H9 (cell line): ENCODE data around the gene PRKAG2. TPM values are rescaled to one million over a fixed set of nuclear protein-coding genes. Genes with fewer than 3 reads are reported as not detected.

ENCODE experiments used
- DNase-seq: peaks from one replicate; pipeline ENCODE4 v3.0.0-alpha.2; 2017
- H2AFZ ChIP-seq: one replicate; pipeline ENCODE4 v1.6.1; 2013; ENCODE audit warnings: mild to moderate bottlenecking, low read length, control low read depth, moderate library complexity
- H2AK5ac ChIP-seq: 2 replicates; pipeline ENCODE4 v1.6.1; 2013; ENCODE audit warnings: low read length, control low read depth, mixed read lengths; ENCODE audit not compliant: insufficient read length
- H2BK120ac ChIP-seq: one replicate; pipeline ENCODE4 v1.6.1; 2013; ENCODE audit warnings: low read depth, mild to moderate bottlenecking, low read length, control low read depth, inconsistent platforms; ENCODE audit not compliant: poor library complexity, severe bottlenecking
- H2BK12ac ChIP-seq: 2 replicates; pipeline ENCODE4 v1.6.1; 2013; ENCODE audit warnings: low read length, control low read depth, mixed read lengths, low read depth; ENCODE audit not compliant: insufficient read length
- H2BK15ac ChIP-seq: 2 replicates; pipeline ENCODE4 v1.6.1; 2013; ENCODE audit warnings: low read depth, low read length, control low read depth
- H2BK20ac ChIP-seq: one replicate; pipeline ENCODE4 v1.6.1; 2013; ENCODE audit warnings: low read depth, mild to moderate bottlenecking, low read length, control low read depth, inconsistent platforms; ENCODE audit not compliant: poor library complexity, severe bottlenecking
- H2BK5ac ChIP-seq: 2 replicates; pipeline ENCODE4 v1.6.1; 2013; ENCODE audit warnings: low read length, control low read depth, mixed read lengths; ENCODE audit not compliant: insufficient read length
- H3K14ac ChIP-seq: 2 replicates; pipeline ENCODE4 v1.6.1; 2013; ENCODE audit warnings: low read length, control low read depth; ENCODE audit not compliant: insufficient read depth
- H3K18ac ChIP-seq: 2 replicates; pipeline ENCODE4 v1.6.1; 2013; ENCODE audit warnings: low read depth, mild to moderate bottlenecking, mixed read lengths, low read length, control low read depth; ENCODE audit not compliant: insufficient read length
- H3K23ac ChIP-seq: 2 replicates; pipeline ENCODE4 v1.6.1; 2013; ENCODE audit warnings: low read length, control low read depth, mixed read lengths, low read depth; ENCODE audit not compliant: insufficient read length
- H3K23me2 ChIP-seq: 2 replicates; pipeline ENCODE4 v1.6.1; 2013; ENCODE audit warnings: low read depth, mild to moderate bottlenecking, mixed read lengths, low read length, control low read depth; ENCODE audit not compliant: insufficient read length, poor library complexity, severe bottlenecking
- H3K27ac ChIP-seq: 2 replicates; pipeline ENCODE4 v1.5.1; 2013; ENCODE audit warnings: low read length, control low read depth, mixed read lengths, low read depth; ENCODE audit not compliant: insufficient read length
- H3K27me3 ChIP-seq: 2 replicates; pipeline ENCODE4 v1.6.1; 2013; ENCODE audit warnings: low read length, control low read depth, inconsistent platforms; ENCODE audit not compliant: insufficient read depth
- H3K4ac ChIP-seq: 2 replicates; pipeline ENCODE4 v1.6.1; 2013; ENCODE audit warnings: low read depth, mild to moderate bottlenecking, control low read depth, inconsistent platforms, low read length, moderate library complexity
- H3K4me1 ChIP-seq: 2 replicates; pipeline ENCODE4 v1.6.1; 2013; ENCODE audit warnings: low read length, control low read depth, inconsistent platforms; ENCODE audit not compliant: insufficient read depth
- H3K4me2 ChIP-seq: 2 replicates; pipeline ENCODE4 v1.6.1; 2013; ENCODE audit warnings: low read length, control low read depth, mixed read lengths; ENCODE audit not compliant: insufficient read length, insufficient read depth
- H3K56ac ChIP-seq: 2 replicates; pipeline ENCODE4 v1.6.1; 2013; ENCODE audit warnings: low read depth, mild to moderate bottlenecking, mixed read lengths, low read length, control low read depth; ENCODE audit not compliant: insufficient read length
- H3K79me1 ChIP-seq: 2 replicates; pipeline ENCODE4 v1.6.1; 2013; ENCODE audit warnings: low read depth, mild to moderate bottlenecking, moderate library complexity, low read length, control low read depth, inconsistent platforms; ENCODE audit not compliant: insufficient read depth, poor library complexity, severe bottlenecking
- H3K79me2 ChIP-seq: 2 replicates; pipeline ENCODE4 v1.6.1; 2013; ENCODE audit warnings: low read length, control low read depth, inconsistent platforms; ENCODE audit not compliant: insufficient read depth
- H3K9ac ChIP-seq: 2 replicates; pipeline ENCODE4 v1.6.1; 2013; ENCODE audit warnings: low read length, control low read depth, mixed read lengths; ENCODE audit not compliant: insufficient read length; ENCODE audit errors: extremely low read depth
- H3K9me3 ChIP-seq: one replicate; pipeline ENCODE4 v1.6.1; 2013; ENCODE audit warnings: low read depth, low read length, inconsistent platforms; ENCODE audit not compliant: control insufficient read depth
- H3T11ph ChIP-seq: one replicate; pipeline ENCODE4 v1.6.1; 2013; ENCODE audit warnings: mild to moderate bottlenecking, low read length, control low read depth, inconsistent platforms
- H4K20me1 ChIP-seq: one replicate; pipeline ENCODE4 v1.6.1; 2013; ENCODE audit not compliant: control insufficient read depth, insufficient read length, insufficient read depth
- H4K5ac ChIP-seq: 2 replicates; pipeline ENCODE4 v1.6.1; 2013; ENCODE audit warnings: low read depth, mild to moderate bottlenecking, mixed read lengths, low read length, control low read depth; ENCODE audit not compliant: insufficient read length
- H4K8ac ChIP-seq: replicated peaks from 2 replicates; pipeline ENCODE4 v1.6.1; 2013; ENCODE audit warnings: low read length, control low read depth, mixed read lengths, low read depth; ENCODE audit not compliant: insufficient read length
- H4K91ac ChIP-seq: 2 replicates; pipeline ENCODE4 v1.6.1; 2013; ENCODE audit warnings: low read depth, mild to moderate bottlenecking, moderate library complexity, mixed read lengths, low read length, control low read depth; ENCODE audit not compliant: insufficient read length
- H3K27ac Mint-ChIP-seq, 3 experiments: 2 replicates in 2 of 3; 3 replicates in 1 of 3; pipeline ENCODE4 v1.8.0; 2020 to 2021; ENCODE audit warnings: mixed read lengths in 3 of 3, mild to moderate bottlenecking in 1 of 3, moderate library complexity in 1 of 3
- H3K27me3 Mint-ChIP-seq: 2 replicates; pipeline ENCODE4 v1.8.0; 2021; ENCODE audit warnings: low read depth, mild to moderate bottlenecking, moderate library complexity, mixed read lengths
- H3K36me3 Mint-ChIP-seq, 3 experiments: 2 replicates in 2 of 3; 3 replicates in 1 of 3; pipeline ENCODE4 v1.8.0; 2020 to 2021; ENCODE audit warnings: low read depth in 3 of 3, mixed read lengths in 3 of 3; ENCODE audit not compliant: insufficient read depth in 1 of 3
- H3K4me1 Mint-ChIP-seq, 2 experiments: 2 replicates each; pipeline ENCODE4 v1.8.0; 2020; ENCODE audit warnings: mixed read lengths in 2 of 2
- H3K4me3 Mint-ChIP-seq, 2 experiments: 2 replicates in 1 of 2; 3 replicates in 1 of 2; pipeline ENCODE4 v1.8.0; 2020 to 2021; ENCODE audit warnings: mild to moderate bottlenecking in 2 of 2, mixed read lengths in 2 of 2, moderate library complexity in 1 of 2
- H3K9me3 Mint-ChIP-seq, 2 experiments: 2 replicates in 1 of 2; 3 replicates in 1 of 2; pipeline ENCODE4 v1.8.0; 2020; ENCODE audit warnings: mild to moderate bottlenecking in 2 of 2, mixed read lengths in 2 of 2, moderate library complexity in 1 of 2
- CTCF ChIP-seq: fragments of 200-600 bp; sonication (generic); conservative IDR thresholded peaks from 3 replicates; pipeline ENCODE4 v1.8.0; 2021; ENCODE audit warnings: antibody characterized with exemption, mild to moderate bottlenecking
- WGBS: extraction: QIAGEN DNeasy Blood & Tissue Kit; methylation state at CpG from one replicate; pipeline ENCODE4 v1.1.7; 2013; ENCODE audit warnings: missing lambda C conversion rate, low lambda C conversion rate, mixed read lengths; ENCODE audit not compliant: insufficient read length; ENCODE audit errors: extremely low coverage; 5-methylcytosine and 5-hydroxymethylcytosine counted together
- total RNA-seq: library from RNA; stranded (reverse); gene quantifications from 2 replicates; pipeline ENCODE4 v1.2.1, GENCODE V29; 2021

The PRKAG2 gene
- total RNA-seq, 1 experiment from 2014 or later: 11.8 TPM

- no peak for DNase-seq
- Histone ChIP-seq H3K4me1 (no peaks in the 10 kb centered on the region; the same call in 1 of the 2 replicates), H2BK20ac (no peak overlapping the region), H2BK12ac (no peak overlapping the region), H2AK5ac (no peak overlapping the region), H3K79me2 (no peaks in the 10 kb centered on the region), H3K9ac (no peak overlapping the region), H4K20me1 (no peaks in the 10 kb centered on the region), H2AFZ (no peak overlapping the region), H3K27ac (no peak overlapping the region), H4K91ac (no peak overlapping the region), H3K9me3 (no peaks in the 10 kb centered on the region), H3K23ac (no peak overlapping the region), H3T11ph (no peak overlapping the region), H2BK15ac (no peak overlapping the region), H3K14ac (no peak overlapping the region), H3K4ac (no peak overlapping the region), H3K27me3 (no peaks in the 10 kb centered on the region; the same call in 1 of the 2 replicates), H2BK5ac (no peak overlapping the region), H4K8ac (no peak overlapping the region), H3K56ac (no peak overlapping the region), H4K5ac (no peak overlapping the region), H2BK120ac (no peak overlapping the region), H3K79me1 (no peaks in the 10 kb centered on the region), H3K23me2 (no peaks in the 10 kb centered on the region), H3K18ac (no peak overlapping the region), H3K4me2 (no peak overlapping the region)
- H3K27ac Mint-ChIP-seq: no peak overlapping the region
- H3K27me3 Mint-ChIP-seq: peaks cover 2% of the 10 kb centered on the region
- WGBS: no CpG with 5 or more reads among the region's 12 CpGs
- H3K4me3 Mint-ChIP-seq: no peak overlapping the region
- H3K4me1 Mint-ChIP-seq: peaks cover 15 to 18% of the 10 kb centered on the region in 2 experiments
- H3K9me3 Mint-ChIP-seq: no peaks in the 10 kb centered on the region; a peak in 1 of 5 replicates
- H3K36me3 Mint-ChIP-seq: no peaks in the 10 kb centered on the region
- no peak for TF ChIP-seq CTCF
These were observed 40.0 kb downstream of the PRKAG2 start for GRCh38 chr7:151836927-151837205.
